Duodenal mucosa (tissue), 2 donors: Measurements from ENCODE around the gene AJM1.
"Not testable (repeated sequence)": the region's sequence is repeated elsewhere in the genome, so short reads cannot be mapped to it uniquely, and the experiment has no call there.

Experiments
- H3K27ac ChIP-seq: one replicate; pipeline ENCODE4 v1.7.0; 2013; ENCODE audit warnings: low read depth, low read length
- H3K27me3 ChIP-seq, 2 donors: one replicate each; pipeline ENCODE4 v1.7.0; 2013; ENCODE audit warnings: low read length in 2 of 2, control low read depth in 1 of 2; ENCODE audit not compliant: insufficient read depth in 2 of 2, control insufficient read depth in 1 of 2
- H3K36me3 ChIP-seq, 2 donors: one replicate each; pipeline ENCODE4 v1.7.0; 2013; ENCODE audit warnings: low read length in 2 of 2, control low read depth in 1 of 2; ENCODE audit not compliant: insufficient read depth in 2 of 2, control insufficient read depth in 1 of 2
- H3K4me1 ChIP-seq, 2 donors: one replicate each; pipeline ENCODE4 v1.7.0; 2013; ENCODE audit warnings: low read length in 2 of 2, control low read depth in 1 of 2; ENCODE audit not compliant: insufficient read depth in 2 of 2, control insufficient read depth in 1 of 2
- H3K4me3 ChIP-seq, 2 donors: one replicate each; pipeline ENCODE4 v1.7.0; 2013; ENCODE audit warnings: low read length in 2 of 2, low read depth in 1 of 2
- H3K9ac ChIP-seq, 2 donors: one replicate each; pipeline ENCODE4 v1.7.0; 2013; ENCODE audit warnings: low read length in 2 of 2, low read depth in 1 of 2
- H3K9me3 ChIP-seq, 2 donors: one replicate each; pipeline ENCODE4 v1.7.0; 2013; ENCODE audit warnings: low read length in 2 of 2, control low read depth in 1 of 2; ENCODE audit not compliant: control insufficient read depth in 1 of 2

Gene AJM1

GRCh38 chr9:136799854-136800657 lies 42.2 kb upstream of the AJM1 start:
- peak overlapping the region; percentile 61 to 62 for H3K4me3 ChIP-seq
- peak overlapping the region; percentile 32 to 56 for H3K9ac ChIP-seq
- H3K27me3 ChIP-seq: peaks cover 10 to 13% of the 10 kb centered on the region in 2 donors
- H3K9me3 ChIP-seq: no peaks in the 10 kb centered on the region
- H3K4me1 ChIP-seq: peaks cover 21 to 26% of the 10 kb centered on the region in 2 donors
- no peaks in the 10 kb centered on the region for H3K36me3 ChIP-seq
- no peak overlapping the region for H3K27ac ChIP-seq

- H3K27ac ChIP-seq: no peak overlapping the region
- H3K9me3 ChIP-seq: no peaks in the 10 kb centered on the region
- peaks cover 28 to 34% of the 10 kb centered on the region in 2 donors for H3K4me1 ChIP-seq
- peaks cover 9 to 10% of the 10 kb centered on the region in 2 donors for H3K27me3 ChIP-seq
- no peak overlapping the region for H3K9ac ChIP-seq
- no peaks in the 10 kb centered on the region for H3K36me3 ChIP-seq
- H3K4me3 ChIP-seq: no peak overlapping the region
Observed at GRCh38 chr9:136802321-136802720, 40.0 kb upstream of the AJM1 start.

GRCh38 chr9:136803009-136803550 lies 39.2 kb upstream of the AJM1 start:
- not testable (repeated sequence) for H3K9me3 ChIP-seq, H3K9ac ChIP-seq, H3K27me3 ChIP-seq, H3K36me3 ChIP-seq, H3K27ac ChIP-seq, H3K4me3 ChIP-seq
- H3K4me1 ChIP-seq: peaks cover 28 to 34% of the 10 kb centered on the region in 2 donors

- no peaks in the 10 kb centered on the region for H3K36me3 ChIP-seq
Observed at GRCh38 chr9:136803551-136804508, 38.4 kb upstream of the AJM1 start.

GRCh38 chr9:136804509-136805206 lies 37.6 kb upstream of the AJM1 start:
- Histone ChIP-seq H3K27me3 (no peaks in the 10 kb centered on the region), H3K4me1 (peaks cover 20 to 34% of the 10 kb centered on the region in 2 donors), H3K27ac (no peak overlapping the region), H3K9me3 (no peaks in the 10 kb centered on the region), H3K9ac (no peak overlapping the region), H3K36me3 (no peaks in the 10 kb centered on the region), H3K4me3 (no peak overlapping the region)

More at GRCh38 chr9:136803551-136804508, 38.4 kb upstream of the AJM1 start:
- no peak overlapping the region for H3K27ac ChIP-seq
- H3K9ac ChIP-seq: no peak overlapping the region
- peaks cover 5 to 6% of the 10 kb centered on the region in 2 donors for H3K27me3 ChIP-seq
- no peak overlapping the region for H3K4me3 ChIP-seq
- H3K9me3 ChIP-seq: no peaks in the 10 kb centered on the region
- peaks cover 24 to 33% of the 10 kb centered on the region in 2 donors for H3K4me1 ChIP-seq

GRCh38 chr9:136805207-136805740 lies 37.0 kb upstream of the AJM1 start:
- H3K36me3 ChIP-seq: peaks cover 0 to 2% of the 10 kb centered on the region in 2 donors
- H3K4me1 ChIP-seq: peaks cover 23 to 36% of the 10 kb centered on the region in 2 donors
- H3K9me3 ChIP-seq: no peaks in the 10 kb centered on the region

GRCh38 chr9:136806067-136806466 lies 36.2 kb upstream of the AJM1 start:
- Histone ChIP-seq H3K4me3 (no peak overlapping the region), H3K36me3 (peaks cover 0 to 7% of the 10 kb centered on the region in 2 donors), H3K9me3 (no peaks in the 10 kb centered on the region), H3K4me1 (peaks cover 16 to 29% of the 10 kb centered on the region in 2 donors), H3K27me3 (no peaks in the 10 kb centered on the region), H3K9ac (no peak overlapping the region), H3K27ac (no peak overlapping the region)

More at GRCh38 chr9:136805207-136805740, 37.0 kb upstream of the AJM1 start:
- H3K27me3 ChIP-seq: no peaks in the 10 kb centered on the region
- no peak overlapping the region for H3K27ac ChIP-seq
- H3K4me3 ChIP-seq: no peak overlapping the region
- no peak overlapping the region for H3K9ac ChIP-seq

GRCh38 chr9:136806631-136807201 lies 35.6 kb upstream of the AJM1 start:
- H3K9ac ChIP-seq: peak overlapping the region; percentile 65 to 82
- H3K9me3 ChIP-seq: no peaks in the 10 kb centered on the region
- H3K4me3 ChIP-seq: peak overlapping the region; percentile 70 to 80
- peaks cover 0 to 8% of the 10 kb centered on the region in 2 donors for H3K36me3 ChIP-seq
- H3K27ac ChIP-seq: peak overlapping the region; percentile 89
- no peaks in the 10 kb centered on the region for H3K27me3 ChIP-seq
- peaks cover 16 to 29% of the 10 kb centered on the region in 2 donors for H3K4me1 ChIP-seq
